HG02943 (cell line): Measurements from ENCODE around the gene HIRA.

Source experiments
- ATAC-seq: cut with Tn5 transposase; IDR thresholded peaks from one replicate; pipeline ENCODE4 v1.9.1; 2021; ENCODE audit warnings: mild to moderate bottlenecking, low read depth, moderate library complexity; ENCODE audit not compliant: unreplicated experiment

HIRA gene

GRCh38 chr22:19358703-19359553 lies 72.6 kb downstream of the HIRA start:
- no peak for ATAC-seq

GRCh38 chr22:19358195-19358594 lies 73.3 kb downstream of the HIRA start:
- ATAC-seq = no peak

GRCh38 chr22:19357270-19358105 lies 74.0 kb downstream of the HIRA start:
- no peak for ATAC-seq

- no peak for ATAC-seq
These were observed 74.7 kb downstream of the HIRA start for GRCh38 chr22:19356708-19357269.

GRCh38 chr22:19355413-19356157 lies 75.9 kb downstream of the HIRA start:
- no peak for ATAC-seq

- no peak for ATAC-seq
These were observed 77.3 kb downstream of the HIRA start for GRCh38 chr22:19354201-19354600.

GRCh38 chr22:19353363-19354131 lies 78.0 kb downstream of the HIRA start:
- no peak for ATAC-seq

- no peak for ATAC-seq
These were observed 78.8 kb downstream of the HIRA start for GRCh38 chr22:19352766-19353165.

GRCh38 chr22:19352217-19352616 lies 79.3 kb downstream of the HIRA start:
- ATAC-seq = no peak

GRCh38 chr22:19351604-19352003 lies 79.9 kb downstream of the HIRA start:
- ATAC-seq = no peak

GRCh38 chr22:19350947-19351346 lies 80.6 kb downstream of the HIRA start:
- ATAC-seq = no peak

GRCh38 chr22:19350476-19350859 lies 81.1 kb downstream of the HIRA start:
- no peak for ATAC-seq

GRCh38 chr22:19349778-19350475 lies 81.6 kb downstream of the HIRA start:
- ATAC-seq = no peak

GRCh38 chr22:19346677-19347265 lies 84.8 kb downstream of the HIRA start:
- no peak for ATAC-seq

- no peak for ATAC-seq
These were observed 87.1 kb downstream of the HIRA start for GRCh38 chr22:19344420-19344819.

GRCh38 chr22:19343470-19343869 lies 88.1 kb downstream of the HIRA start:
- ATAC-seq = no peak

- no peak for ATAC-seq
These were observed 90.0 kb downstream of the HIRA start for GRCh38 chr22:19341500-19341899.

GRCh38 chr22:19337137-19337536 lies 94.4 kb downstream of the HIRA start:
- ATAC-seq = no peak
